H7 (cell line): ENCODE measurements around the gene NAALADL2. TPM values are rescaled to one million over a fixed set of nuclear protein-coding genes. Genes with fewer than 3 reads are reported as not detected.

Source experiments
- DNase-seq: peaks from one replicate; pipeline ENCODE4 v3.0.0; 2012
- H3K27me3 ChIP-seq: 2 replicates; pipeline ENCODE4 v1.6.0; 2011; ENCODE audit warnings: mild to moderate bottlenecking, low read length; ENCODE audit not compliant: control insufficient read depth, insufficient read depth
- H3K36me3 ChIP-seq: replicated peaks from 2 replicates; pipeline ENCODE4 v1.5.1; 2011; ENCODE audit warnings: low read length; ENCODE audit not compliant: control insufficient read depth, insufficient read depth
- H3K4me3 ChIP-seq: 2 replicates; pipeline ENCODE4 v1.5.1; 2011; ENCODE audit warnings: low read depth, mild to moderate bottlenecking, control low read depth, low read length, moderate library complexity; ENCODE audit not compliant: insufficient read depth
- total RNA-seq: library from RNA; depleted of rRNA; stranded (reverse); fragments of >200 nt; shearing (Covaris generic); gene quantifications from 2 replicates; pipeline ENCODE4 v1.2.3, GENCODE V29; 2014

NAALADL2 gene
- total RNA-seq, 1 experiment from 2014 or later: 0.14 TPM

DNA sequence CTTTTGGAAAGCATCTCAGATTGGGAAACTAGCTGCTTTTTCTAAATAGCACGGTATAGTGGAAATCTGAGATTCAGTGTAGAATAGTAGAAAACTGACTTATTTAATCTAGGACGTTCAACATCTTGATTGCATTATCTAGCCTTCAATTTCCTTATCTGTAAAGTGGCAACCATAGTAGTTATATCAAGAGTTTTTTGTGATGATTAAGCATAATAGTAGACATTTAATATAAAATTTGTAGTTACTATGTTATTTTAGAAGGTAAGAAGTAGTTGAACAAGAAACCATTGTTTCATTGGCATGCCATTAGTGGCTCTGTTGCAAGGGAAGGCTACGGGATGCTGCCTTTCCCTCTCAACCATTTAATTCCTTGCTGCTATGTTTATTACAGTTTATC is 367.3 kb downstream of the NAALADL2 start:
- Histone ChIP-seq H3K27me3 (no peaks in the 10 kb centered on the region), H3K4me3 (no peak overlapping the region), H3K36me3 (no peaks in the 10 kb centered on the region)
- no peak for DNase-seq

DNA sequence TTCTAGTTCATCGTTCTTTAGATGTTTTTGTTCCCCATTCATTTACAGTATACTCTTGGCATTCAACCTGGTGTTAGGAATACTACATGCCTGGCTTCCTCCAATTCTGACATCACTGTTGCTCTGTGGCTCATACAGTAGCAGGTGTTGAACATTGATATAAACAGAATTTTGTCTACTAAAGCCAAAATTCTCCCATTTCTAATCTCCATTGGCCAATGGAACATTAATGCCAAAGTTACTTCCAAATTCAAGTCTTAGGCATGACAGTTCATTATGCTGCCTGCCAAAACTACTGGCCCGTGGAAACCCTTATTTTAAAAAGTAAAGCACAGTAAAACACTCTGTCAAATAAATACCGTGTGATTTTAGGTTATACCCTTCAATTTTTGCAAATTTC is 368.0 kb downstream of the NAALADL2 start:
- no peaks in the 10 kb centered on the region for H3K27me3 ChIP-seq
- no peak for DNase-seq
- H3K36me3 ChIP-seq: no peaks in the 10 kb centered on the region
- no peak overlapping the region for H3K4me3 ChIP-seq

DNA sequence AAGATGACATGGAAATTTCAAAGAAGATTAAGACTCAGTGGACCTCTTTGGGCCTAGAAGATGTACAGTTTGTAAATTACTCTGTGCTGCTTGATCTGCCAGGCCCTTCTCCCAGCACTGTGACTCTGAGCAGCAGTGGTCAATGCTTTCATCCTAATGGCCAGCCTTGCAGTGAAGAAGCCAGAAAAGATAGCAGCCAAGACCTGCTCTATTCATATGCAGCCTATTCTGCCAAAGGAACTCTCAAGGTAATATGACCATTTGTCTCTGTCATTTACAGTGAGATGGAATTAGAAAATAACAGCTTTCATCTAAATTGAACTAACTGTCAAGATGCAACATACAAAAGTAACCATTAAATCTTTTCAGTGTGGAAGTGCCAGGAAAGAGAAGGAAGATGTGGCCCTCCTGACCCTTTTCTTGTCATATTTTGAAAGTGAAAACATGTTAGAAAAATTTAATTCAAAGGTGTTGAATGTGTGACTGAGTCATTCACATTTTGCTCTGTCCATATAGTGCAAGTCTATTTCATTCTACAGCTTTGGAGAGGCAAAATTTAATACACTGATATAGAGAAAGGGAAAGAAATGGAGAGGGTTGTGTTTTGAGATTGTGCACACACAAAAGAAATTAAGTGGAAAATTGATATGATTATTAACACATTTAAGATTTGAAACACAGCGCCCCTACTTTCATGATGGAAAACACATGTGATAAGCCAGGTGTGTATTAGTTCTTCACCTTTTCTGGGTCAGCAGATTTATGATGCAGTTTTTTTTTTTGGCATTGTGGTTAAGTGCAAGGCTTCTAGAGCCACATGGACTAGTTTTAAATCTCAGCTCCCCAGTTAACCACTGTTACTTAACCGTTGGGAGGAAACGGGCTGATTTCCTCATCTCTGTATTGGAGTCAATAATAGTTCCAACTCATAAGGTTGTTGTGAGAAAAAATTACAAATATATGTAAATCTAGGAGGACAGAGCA is 375.1 kb downstream of the NAALADL2 start:
- no peaks in the 10 kb centered on the region for H3K36me3 ChIP-seq
- H3K4me3 ChIP-seq: no peak overlapping the region
- DNase-seq: no peak
- no peaks in the 10 kb centered on the region for H3K27me3 ChIP-seq

DNA sequence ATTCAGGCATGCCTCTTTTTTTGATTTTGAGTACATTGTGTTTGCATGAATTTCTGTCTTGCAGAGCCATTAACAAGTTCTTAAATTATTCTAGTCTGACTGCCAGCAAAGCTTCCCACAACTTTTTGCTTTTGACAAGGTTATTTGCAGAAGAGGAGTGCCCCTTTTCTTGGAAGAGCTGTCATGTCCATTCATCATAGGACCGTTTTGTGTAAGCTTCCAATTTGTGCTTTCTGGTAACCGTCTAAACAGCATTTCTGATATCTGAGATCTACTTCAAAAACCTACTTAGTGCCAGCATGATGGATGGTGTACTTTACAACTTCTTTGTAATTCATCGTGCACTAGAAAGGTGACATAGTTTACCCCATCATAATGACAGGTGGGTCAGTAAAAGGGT is 379.7 kb downstream of the NAALADL2 start:
- no peak overlapping the region for H3K4me3 ChIP-seq
- no peak for DNase-seq

DNA sequence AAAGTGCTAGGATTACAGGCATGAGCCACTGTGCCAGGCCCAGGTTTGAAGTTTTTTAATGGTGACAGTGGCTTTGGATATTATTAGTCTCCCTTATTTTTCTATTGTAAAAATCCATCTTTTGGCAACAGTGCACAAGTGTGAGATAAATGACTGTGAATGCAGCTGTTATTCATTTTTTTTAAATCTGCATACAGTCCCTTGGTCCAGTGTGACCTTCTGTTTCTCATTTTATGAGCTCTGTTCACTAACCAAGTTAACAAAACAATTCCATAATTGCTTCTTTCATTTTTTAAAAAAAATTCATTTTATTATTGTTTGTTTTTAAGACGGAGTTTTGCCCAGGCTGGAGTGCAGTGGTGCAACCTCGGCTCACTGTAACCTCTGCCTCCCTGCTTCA is 381.8 kb downstream of the NAALADL2 start:
- no peak for DNase-seq
- Histone ChIP-seq H3K36me3 (no peaks in the 10 kb centered on the region), H3K27me3 (peaks cover 2% of the 10 kb centered on the region; the same call in 1 of the 2 replicates), H3K4me3 (no peak overlapping the region)

More for the DNA sequence above, 379.7 kb downstream of the NAALADL2 start:
- no peaks in the 10 kb centered on the region for H3K27me3 ChIP-seq
- no peaks in the 10 kb centered on the region for H3K36me3 ChIP-seq

DNA sequence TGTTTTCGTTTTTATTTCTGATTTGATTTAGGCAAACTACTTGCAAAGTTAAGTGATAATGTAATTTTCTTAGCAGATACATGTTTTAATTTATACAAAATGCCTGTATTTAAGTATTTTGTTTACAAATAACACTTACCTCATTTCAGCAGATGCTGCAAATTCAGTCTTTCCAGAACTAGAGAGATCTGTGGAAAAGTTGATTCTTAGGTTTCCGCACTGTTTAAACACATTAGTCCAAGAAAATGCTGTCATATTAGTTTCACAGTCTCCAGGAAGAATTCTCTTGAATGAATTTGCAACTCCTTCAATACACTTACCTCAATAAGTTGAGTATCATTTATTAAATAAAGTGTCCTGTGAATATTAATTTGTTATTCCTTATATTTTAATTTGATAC is 383.1 kb downstream of the NAALADL2 start:
- no peak overlapping the region for H3K4me3 ChIP-seq
- DNase-seq: no peak
- no peaks in the 10 kb centered on the region for H3K36me3 ChIP-seq
- H3K27me3 ChIP-seq: peaks cover 2% of the 10 kb centered on the region; the same call in 1 of the 2 replicates

DNA sequence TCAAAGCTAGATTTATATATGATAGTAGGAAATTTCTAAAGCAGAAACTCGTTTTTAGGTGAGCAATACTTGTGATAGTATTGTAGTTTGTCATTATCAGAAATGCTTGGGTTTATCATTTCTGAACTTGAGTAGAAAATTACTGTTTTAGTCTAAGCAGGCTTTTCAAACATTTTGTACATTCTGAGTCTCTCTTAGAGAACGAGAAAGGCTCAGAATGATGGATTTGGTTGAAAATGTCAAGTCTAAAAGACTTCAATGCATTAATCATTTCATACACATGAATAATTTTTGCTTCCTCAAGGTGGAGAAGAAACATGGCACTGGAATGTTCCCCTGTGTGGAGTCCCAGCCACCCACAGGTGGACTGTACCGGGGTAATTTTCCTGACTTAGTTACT is 387.1 kb downstream of the NAALADL2 start:
- Histone ChIP-seq H3K36me3 (no peaks in the 10 kb centered on the region), H3K4me3 (no peak overlapping the region), H3K27me3 (peaks cover 2% of the 10 kb centered on the region; the same call in 1 of the 2 replicates)
- DNase-seq: no peak

DNA sequence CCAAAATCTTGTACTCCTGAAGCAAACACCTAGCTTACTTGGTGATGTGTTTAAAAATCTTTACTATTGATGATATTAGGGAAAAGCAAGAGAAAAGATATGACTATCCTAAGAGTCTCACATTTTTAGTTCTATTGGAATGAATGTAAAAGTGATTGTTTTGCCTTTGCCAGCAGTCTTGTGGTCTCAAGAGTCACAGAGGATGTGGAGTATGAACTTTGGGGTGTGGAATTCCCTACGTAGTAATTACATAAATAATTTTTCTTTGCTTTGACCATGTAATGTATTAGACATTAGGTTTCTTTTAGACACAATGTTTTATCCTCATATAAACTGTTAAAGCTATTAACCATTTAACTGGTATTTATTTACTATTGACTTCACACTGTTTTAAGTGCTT is 387.6 kb downstream of the NAALADL2 start:
- DNase-seq: no peak
- Histone ChIP-seq H3K4me3 (no peak overlapping the region), H3K36me3 (no peaks in the 10 kb centered on the region), H3K27me3 (peaks cover 2% of the 10 kb centered on the region; the same call in 1 of the 2 replicates)

DNA sequence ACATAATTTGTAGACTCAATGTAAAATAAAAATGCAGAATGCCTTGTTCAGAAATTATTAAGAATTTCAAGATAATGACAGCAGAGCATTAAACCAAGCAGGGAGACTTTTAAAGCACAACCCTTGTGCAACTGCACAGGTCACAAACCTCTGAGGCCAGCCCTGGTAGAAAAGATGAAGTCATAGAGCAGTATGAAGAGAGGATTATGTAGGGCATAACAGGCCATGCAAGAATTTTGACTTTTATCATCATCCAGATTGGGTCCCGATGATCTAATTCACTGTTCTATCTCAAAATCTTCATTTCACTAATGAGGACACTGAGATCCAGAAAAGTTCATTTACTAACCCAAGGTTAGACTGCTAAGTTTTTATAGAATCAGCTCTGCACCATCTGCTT is 388.5 kb downstream of the NAALADL2 start:
- Histone ChIP-seq H3K27me3 (peaks cover 2% of the 10 kb centered on the region; the same call in 1 of the 2 replicates), H3K4me3 (no peak overlapping the region)
- no peak for DNase-seq

DNA sequence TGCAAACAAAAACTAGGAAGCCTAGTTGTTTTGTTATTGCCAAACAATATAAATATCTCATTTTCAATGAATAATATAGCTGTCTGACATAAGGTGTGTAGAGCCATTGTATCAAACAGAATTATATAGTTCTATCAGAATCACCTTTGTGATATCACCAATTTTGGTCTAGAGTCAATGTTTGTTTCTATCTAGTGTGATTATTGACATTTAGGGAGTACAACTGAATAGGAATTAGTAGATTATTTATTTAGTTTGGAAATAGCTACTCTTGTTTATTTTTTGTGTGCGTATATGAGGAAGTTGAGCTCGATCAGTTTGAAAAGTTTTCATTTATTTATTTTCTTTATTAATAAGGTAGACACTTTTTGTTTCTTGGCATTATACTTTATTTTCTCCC is 389.7 kb downstream of the NAALADL2 start:
- Histone ChIP-seq H3K4me3 (no peak overlapping the region), H3K27me3 (peaks cover 2% of the 10 kb centered on the region; the same call in 1 of the 2 replicates), H3K36me3 (no peaks in the 10 kb centered on the region)
- DNase-seq: no peak

More for the DNA sequence above, 388.5 kb downstream of the NAALADL2 start:
- H3K36me3 ChIP-seq: no peaks in the 10 kb centered on the region

DNA sequence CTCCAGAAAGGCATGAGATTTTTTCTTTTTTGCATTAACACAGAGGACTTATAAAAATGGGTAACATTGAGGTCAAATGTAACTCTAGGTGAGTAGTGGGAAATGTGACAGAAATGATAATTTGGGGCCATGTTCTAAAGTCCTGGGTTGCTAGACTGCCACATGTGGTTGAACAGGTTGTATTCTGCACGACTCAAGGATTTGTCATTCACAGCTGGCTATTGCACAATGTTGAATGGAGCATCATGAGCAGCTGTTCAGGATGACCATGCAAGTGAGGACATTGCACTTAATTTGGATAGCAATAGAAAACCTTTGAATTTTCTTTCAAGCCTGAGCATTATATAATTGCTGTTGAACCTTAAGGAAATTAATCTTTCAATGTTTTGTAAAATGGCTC is 396.6 kb downstream of the NAALADL2 start:
- Histone ChIP-seq H3K36me3 (no peaks in the 10 kb centered on the region), H3K27me3 (no peaks in the 10 kb centered on the region), H3K4me3 (no peak overlapping the region)
- no peak for DNase-seq

DNA sequence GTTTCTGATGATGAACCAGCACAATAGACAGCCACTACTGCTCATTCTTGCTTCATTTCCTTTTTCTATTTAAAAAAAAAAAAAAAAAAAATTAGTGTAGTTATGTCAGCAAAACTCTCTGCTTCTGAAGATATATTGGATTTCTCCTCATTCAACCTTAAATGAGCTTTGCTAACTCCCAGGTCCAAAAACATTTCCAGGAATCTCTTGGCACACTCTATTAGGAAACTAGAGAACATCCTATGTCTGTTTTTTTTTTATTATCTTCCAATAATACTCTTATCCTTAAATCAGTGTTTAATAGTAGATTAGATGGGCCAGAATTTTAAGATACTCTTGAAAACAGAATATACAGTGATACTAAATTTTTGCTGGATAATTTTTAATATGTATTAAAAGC is 398.0 kb downstream of the NAALADL2 start:
- no peaks in the 10 kb centered on the region for H3K36me3 ChIP-seq

DNA sequence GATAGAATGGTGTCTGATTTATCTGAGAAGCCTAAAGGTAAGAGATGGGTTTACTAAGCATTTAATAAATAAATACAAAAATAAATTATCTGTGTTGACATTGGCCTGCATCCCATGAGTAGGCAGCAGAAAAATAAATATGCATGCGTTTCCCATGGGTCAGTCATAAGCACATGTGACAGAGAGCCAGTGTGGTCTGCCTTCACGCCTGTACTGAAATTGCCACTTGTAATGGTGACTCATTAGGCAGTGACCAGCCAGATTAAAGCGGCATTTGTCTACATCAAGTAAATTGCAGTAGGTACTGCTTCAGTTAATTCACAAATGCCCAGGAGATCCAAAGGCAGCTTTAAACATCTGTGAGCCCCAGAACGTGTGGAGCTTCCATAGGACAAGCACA is 399.6 kb downstream of the NAALADL2 start:
- DNase-seq: no peak
- Histone ChIP-seq H3K27me3 (no peaks in the 10 kb centered on the region), H3K4me3 (no peak overlapping the region), H3K36me3 (no peaks in the 10 kb centered on the region)

More for the DNA sequence above, 398.0 kb downstream of the NAALADL2 start:
- no peaks in the 10 kb centered on the region for H3K27me3 ChIP-seq
- DNase-seq: no peak
- no peak overlapping the region for H3K4me3 ChIP-seq

DNA sequence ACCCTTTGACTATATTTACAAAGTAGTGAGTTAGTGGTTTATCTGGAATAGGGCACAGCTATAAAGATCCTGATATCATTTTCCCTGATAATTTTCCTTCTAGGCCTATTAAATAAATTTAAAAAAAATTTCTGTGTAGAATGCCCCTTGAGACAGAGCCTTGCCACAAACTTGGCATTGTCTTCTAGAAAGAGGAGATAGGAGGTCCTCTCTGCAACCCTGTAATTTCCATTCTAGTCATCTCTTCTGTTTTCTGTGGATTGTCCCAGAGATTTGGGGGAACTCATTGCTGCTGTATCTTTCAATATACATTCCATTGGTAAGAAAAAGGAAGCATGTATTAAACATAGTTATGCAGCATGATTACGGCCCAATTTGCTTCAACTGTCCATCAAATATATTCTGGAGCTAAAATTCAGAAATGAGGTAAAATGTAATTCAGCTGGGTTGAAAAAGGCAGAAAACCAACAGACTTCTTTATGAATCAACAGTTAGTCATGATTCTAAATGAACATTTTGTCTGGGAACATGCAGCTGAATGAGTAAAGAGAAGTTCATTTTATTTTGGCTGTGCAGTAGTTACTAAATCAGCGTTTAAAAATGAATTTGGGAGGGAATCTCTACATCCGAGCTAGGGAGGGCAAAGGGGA is 401.1 kb downstream of the NAALADL2 start:
- Histone ChIP-seq H3K27me3 (no peaks in the 10 kb centered on the region), H3K4me3 (no peak overlapping the region), H3K36me3 (no peaks in the 10 kb centered on the region)
- no peak for DNase-seq

DNA sequence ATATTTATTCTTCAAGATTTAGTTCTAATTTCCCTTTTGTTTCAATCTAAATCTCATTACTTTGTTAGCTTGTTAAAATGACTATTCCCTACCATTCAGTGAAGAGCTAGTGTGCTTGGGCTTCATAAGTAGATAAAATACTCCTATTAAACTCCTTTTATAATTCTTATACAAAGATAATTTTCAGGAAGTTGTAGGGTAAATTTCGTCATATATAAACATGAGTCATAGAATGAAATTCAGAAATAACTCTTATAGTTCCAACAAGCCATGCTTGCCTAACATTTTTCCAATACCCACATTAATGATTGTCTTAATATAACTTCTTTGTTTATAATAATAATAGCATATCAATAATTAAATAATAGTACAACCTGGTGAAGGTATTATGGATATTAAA is 407.3 kb downstream of the NAALADL2 start:
- no peaks in the 10 kb centered on the region for H3K27me3 ChIP-seq
- H3K4me3 ChIP-seq: no peak overlapping the region
- no peak for DNase-seq
- no peaks in the 10 kb centered on the region for H3K36me3 ChIP-seq
